Inflammatory macrophage (primary cell): ENCODE measurements around the gene CDK4.
"Not testable (repeated sequence)": the region's sequence is repeated elsewhere in the genome, so short reads cannot be mapped to it uniquely, and the experiment has no call there.

Source experiments
- DNase-seq, 2 donors: peaks; one replicate each; pipeline ENCODE4 v3.0.0-alpha.2; 2020 to 2022

CDK4 gene

GRCh38 chr12:57724003-57724935 is 27.8 kb downstream of the CDK4 start:
- DNase-seq, result no peak

DNA sequence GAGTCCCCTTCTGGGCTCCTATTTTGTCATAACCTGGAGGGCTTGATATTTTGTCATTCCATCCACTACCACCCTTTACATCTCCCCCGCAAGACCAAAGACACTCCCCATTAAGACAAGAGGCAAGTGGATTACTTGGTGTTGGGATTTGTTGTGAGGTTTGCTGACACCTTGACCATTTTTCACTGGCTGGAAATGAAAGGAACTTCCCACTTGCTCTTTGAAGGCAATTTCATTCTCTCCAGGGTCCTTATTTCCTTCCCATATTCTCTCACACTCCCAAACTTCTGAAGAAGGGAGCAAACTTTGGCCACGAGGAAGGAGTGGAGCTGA is 28.5 kb downstream of the CDK4 start:
- no peak for DNase-seq

GRCh38 chr12:57722716-57723629 is 29.1 kb downstream of the CDK4 start:
- no peak for DNase-seq

DNA sequence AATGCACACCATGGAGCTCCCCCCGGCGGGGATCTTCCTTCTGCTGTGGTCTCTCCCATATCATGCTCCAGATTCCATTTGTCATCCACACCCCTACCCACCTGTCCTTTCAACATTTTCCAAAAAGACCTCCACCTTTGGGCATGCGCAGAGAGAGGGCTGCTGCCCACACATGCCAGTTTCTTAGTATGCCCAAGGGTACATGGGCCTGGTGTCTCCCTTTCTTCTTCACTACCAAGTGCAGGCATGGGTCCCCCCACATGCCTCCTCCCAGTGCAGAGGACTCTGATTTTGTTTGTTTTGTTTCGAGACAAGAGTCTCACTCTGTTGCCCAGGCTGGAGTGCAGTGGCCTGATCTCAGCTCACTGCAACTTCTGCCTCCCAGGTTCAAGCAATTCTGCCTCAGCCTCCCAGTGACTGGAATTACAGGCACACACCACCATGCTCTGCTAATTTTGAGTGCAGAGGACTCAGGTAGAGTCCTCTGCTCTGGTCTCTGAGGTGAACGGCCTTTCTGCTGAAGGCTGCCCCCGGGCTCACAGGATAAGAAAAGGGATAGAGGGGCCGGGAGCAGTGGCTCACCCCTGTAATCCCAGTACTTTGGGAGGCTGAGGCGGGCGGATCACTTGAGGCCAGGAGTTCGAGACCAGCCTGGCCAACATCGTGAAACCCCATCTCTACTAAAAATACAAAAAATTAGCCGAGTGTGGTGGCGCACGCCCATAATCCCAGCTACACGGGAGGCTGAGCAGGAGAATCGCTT is 30.1 kb downstream of the CDK4 start:
- not testable (repeated sequence) for DNase-seq

GRCh38 chr12:57720606-57721595 is 31.2 kb downstream of the CDK4 start:
- no peak for DNase-seq

GRCh38 chr12:57719777-57720605 is 32.1 kb downstream of the CDK4 start:
- DNase-seq, result no peak

DNA sequence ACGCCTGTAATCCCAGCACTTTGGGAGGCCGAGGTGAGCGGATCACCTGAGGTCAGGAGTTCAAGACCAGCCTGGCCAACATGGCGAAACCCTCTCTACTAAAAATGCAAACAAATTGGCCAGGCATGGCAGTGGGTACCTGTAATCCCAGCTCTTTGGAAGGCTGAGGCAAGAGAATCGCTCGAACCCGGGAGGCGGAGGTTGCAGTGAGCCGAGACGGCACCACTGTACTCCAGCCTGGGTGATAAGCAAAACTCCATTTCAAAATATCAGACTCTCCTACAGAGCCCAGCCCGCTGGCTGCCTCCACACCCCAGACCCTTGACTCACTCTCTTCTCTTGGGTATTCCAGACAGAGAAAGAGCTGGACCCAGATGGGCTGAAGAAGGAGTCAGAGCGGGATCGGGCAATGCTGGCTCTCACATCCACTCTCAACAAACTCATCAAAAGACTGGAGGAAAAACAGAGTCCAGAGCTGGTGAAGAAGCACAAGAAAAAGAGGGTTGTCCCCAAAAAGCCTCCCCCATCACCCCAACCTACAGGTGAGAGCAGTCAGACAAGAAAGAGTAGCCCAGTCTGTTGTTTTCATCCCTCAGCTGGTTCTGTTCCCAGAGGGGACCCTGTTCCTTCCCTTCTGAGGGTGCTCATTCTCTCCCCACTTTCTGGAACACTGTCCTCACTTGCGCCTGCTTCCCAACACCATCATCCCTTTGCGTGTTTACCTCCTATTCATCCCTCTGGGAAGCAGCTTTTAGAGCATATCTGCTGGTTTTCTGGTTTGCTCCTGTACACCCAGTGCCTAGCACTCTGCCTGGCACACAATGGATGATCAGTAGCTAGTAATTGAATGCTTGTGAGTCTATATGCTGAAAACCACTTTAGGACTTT is 33.2 kb downstream of the CDK4 start:
- DNase-seq, result no peak

DNA sequence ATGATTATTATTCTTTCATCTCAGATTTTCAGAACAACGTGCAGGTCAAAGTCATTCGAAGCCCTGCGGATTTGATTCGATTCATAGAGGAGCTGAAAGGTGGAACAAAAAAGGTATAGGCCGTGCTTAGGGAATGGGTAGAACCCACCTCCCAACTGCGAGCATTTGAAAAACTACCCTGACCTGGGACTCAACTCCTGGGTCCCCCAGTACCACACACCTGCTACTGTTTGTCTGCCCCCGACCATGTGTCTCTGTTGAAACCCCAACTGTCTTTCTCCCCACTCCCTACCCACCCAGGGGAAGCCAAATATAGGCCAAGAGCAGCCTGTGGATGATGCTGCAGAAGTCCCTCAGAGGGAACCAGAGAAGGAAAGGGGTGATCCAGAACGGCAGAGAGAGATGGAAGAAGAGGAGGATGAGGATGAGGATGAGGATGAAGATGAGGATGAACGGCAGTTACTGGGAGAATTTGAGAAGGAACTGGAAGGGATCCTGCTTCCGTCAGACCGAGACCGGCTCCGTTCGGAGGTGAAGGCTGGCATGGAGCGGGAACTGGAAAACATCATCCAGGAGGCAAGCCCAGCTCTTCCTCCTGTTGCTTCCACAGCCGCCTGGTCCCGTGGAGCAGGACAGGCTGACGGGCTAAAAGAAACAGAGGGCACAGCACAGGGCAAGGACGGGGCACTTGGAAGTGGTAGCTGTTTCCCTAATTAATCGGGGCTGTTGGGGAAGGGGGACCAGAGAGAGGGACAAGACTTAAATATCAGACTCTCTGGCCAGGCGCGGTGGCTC is 34.1 kb downstream of the CDK4 start:
- DNase-seq, result no peak

GRCh38 chr12:57717131-57717530 is 35.0 kb downstream of the CDK4 start:
- no peak for DNase-seq

- DNase-seq, result no peak
Observed at GRCh38 chr12:57716305-57716704, 35.8 kb downstream of the CDK4 start.

DNA sequence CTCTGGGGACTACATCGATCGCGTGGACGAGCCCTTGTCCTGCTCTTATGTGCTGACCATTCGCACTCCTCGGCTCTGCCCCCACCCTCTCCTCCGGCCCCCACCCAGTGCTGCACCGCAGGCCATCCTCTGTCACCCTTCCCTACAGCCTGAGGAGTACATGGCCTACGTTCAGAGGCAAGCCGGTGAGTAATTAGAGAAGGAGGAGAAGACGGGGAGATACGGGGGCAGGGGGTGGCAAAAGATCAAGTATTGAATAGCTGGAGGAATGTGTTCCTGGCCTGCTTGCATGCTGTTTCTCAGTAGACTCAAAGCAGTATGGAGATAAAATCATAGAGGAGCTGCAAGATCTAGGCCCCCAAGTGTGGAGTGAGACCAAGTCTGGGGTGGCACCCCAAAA is 36.3 kb downstream of the CDK4 start:
- DNase-seq, result no peak

GRCh38 chr12:57715036-57715748 is 36.9 kb downstream of the CDK4 start:
- DNase-seq, result not testable (repeated sequence)

DNA sequence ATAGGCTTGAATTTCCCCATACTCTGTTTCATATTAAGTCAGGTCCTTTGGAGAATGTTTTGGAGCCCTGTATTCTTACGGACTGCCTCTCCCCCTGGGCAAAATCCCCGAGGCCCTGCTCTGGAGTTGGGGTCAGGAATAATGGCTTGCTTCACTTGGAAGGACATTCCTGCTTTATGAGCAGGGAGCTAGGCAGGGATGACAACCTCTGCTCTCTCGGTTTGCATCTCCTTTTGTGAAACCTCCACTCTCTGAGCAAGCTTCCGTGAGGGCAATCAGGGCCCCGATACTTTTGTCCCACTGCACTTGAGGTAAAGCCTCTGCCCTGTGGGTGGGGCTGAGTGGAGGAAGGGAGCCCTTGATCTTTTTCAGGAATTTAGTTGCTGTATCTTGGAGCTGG is 38.9 kb downstream of the CDK4 start:
- no peak for DNase-seq

GRCh38 chr12:57712701-57713100 is 39.4 kb downstream of the CDK4 start:
- DNase-seq, result no peak

DNA sequence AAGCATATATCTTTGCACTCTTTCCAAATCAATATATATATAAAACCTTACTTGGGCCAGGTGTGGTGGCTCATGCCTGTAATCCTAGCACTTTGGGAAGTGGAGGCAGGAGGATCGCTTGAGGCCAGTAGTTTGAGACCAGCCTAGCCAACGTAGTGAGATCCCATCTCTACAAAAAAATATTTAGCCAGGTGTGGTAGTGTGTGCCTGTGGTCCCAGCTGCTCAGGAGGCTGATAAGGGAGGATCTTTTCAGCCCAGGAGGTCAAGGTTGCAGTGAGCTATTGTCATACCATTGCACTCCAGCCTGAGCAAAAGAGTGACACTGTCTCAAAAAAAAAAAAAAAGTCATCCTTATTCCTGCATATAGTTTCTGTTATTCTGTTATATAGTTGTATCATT is 43.8 kb downstream of the CDK4 start:
- no peak for DNase-seq

GRCh38 chr12:57707250-57707649 is 44.9 kb downstream of the CDK4 start:
- no peak for DNase-seq

DNA sequence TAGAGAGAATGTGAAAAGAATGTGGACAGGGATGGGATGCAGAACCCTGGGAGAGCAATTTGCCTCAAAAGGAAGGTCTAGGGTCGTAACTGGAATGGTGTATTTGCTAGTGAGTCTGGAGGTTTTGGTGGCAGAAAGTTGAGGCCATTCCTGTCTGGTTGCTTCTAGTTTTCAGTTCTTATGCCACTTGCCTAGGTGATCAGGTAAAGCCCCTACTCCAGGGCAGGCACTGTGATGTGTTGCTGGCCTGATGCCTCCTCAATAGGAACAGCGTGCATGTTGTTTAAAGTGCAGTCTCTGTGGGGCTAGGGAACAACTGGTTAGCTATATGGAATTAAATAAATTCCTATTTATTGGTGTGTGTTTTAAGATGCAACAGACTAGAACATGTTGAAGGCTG is 51.8 kb downstream of the CDK4 start:
- DNase-seq, result no peak

GRCh38 chr12:57698414-57698813 is 53.7 kb downstream of the CDK4 start:
- DNase-seq, result no peak
